ENCODE data around the gene GALNT9. TPM values are rescaled to one million over a fixed set of nuclear protein-coding genes. Genes with fewer than 3 reads are reported as not detected.
"Not testable (repeated sequence)": the region's sequence is repeated elsewhere in the genome, so short reads cannot be mapped to it uniquely, and the experiment has no call there.

The GALNT9 gene
- total RNA-seq, 1 experiment from 2014 or later: 0.45 TPM

DNA sequence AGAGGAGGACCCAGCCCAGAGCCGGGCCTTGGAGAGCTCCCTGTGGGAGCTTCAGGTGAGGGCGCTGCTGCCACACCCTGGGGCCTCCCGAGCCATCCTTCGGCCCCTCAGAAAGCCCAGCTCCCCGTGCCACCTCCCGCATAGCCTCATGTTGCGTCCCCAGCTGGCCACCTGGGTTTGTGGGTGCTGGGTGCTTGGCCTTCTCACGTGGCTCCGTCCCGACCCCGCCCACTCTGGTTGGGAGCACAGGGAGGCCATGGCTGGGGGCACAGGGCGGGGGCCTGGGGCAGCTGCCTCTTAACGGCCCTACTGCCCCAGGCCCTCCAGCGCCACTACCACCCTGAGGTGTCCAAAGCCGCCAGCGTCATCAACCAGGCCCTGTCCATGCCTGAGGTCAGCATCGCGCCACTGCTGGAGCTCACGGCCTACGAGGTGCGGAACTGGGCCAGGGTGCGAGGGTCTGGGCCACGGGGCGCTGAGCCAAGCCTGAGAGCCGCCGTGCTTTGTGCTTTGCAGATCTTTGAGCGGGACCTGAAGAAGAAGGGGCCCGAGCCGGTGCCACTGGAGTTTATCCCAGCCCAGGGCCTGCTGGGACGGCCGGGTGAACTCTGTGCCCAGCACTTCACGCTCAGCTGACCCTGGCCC, 177.5 kb downstream of the GALNT9 start:
- H3K36me3 Mint-ChIP-seq (ENCODE audit: insufficient read depth, unreplicated experiment): peaks cover 22% of the 10 kb centered on the region
- Histone ChIP-seq H3K36me3 (ENCODE audit: control insufficient read depth, insufficient read depth, low read length) (peaks cover 4% of the 10 kb centered on the region; the same call in 1 of the 2 replicates), H3K27me3 (replicated peaks; ENCODE audit: control insufficient read depth, insufficient read depth, low read length) (no peaks in the 10 kb centered on the region), H3K9me3 (no peaks in the 10 kb centered on the region), H3K4me1 (no peaks in the 10 kb centered on the region), H3K4me3 (ENCODE audit: low read depth, low read length) (no peak overlapping the region)
- no peak overlapping the region for H3K27ac Mint-ChIP-seq (ENCODE audit: unreplicated experiment)
- DNase-seq: no peak
- BruUV-seq (replicated peaks): no TSS peak
- TF ChIP-seq, protein P1, sequence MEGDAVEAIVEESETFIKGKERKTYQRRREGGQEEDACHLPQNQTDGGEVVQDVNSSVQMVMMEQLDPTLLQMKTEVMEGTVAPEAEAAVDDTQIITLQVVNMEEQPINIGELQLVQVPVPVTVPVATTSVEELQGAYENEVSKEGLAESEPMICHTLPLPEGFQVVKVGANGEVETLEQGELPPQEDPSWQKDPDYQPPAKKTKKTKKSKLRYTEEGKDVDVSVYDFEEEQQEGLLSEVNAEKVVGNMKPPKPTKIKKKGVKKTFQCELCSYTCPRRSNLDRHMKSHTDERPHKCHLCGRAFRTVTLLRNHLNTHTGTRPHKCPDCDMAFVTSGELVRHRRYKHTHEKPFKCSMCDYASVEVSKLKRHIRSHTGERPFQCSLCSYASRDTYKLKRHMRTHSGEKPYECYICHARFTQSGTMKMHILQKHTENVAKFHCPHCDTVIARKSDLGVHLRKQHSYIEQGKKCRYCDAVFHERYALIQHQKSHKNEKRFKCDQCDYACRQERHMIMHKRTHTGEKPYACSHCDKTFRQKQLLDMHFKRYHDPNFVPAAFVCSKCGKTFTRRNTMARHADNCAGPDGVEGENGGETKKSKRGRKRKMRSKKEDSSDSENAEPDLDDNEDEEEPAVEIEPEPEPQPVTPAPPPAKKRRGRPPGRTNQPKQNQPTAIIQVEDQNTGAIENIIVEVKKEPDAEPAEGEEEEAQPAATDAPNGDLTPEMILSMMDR (IDR thresholded peaks at IDR 0.05; ENCODE audit: insufficient read depth in 1 of 2, low read depth in 1 of 2, low read length in 1 of 2, severe bottlenecking in 1 of 2, unreplicated experiment in 1 of 2): no peak
- H3K4me1 Mint-ChIP-seq (ENCODE audit: low read depth, unreplicated experiment): no peaks in the 10 kb centered on the region
- H3K27me3 Mint-ChIP-seq (ENCODE audit: insufficient read depth, unreplicated experiment): no peaks in the 10 kb centered on the region
- intact Hi-C loops (cut with micrococcal nuclease; ENCODE audit: unreplicated experiment): no loop called here
- no peak overlapping the region for H3K4me3 Mint-ChIP-seq (ENCODE audit: unreplicated experiment)
- no peaks in the 10 kb centered on the region for H3K9me3 Mint-ChIP-seq (ENCODE audit: unreplicated experiment)
- ChIA-PET CTCF (no interaction called here), POLR2A (no interaction called here)

DNA sequence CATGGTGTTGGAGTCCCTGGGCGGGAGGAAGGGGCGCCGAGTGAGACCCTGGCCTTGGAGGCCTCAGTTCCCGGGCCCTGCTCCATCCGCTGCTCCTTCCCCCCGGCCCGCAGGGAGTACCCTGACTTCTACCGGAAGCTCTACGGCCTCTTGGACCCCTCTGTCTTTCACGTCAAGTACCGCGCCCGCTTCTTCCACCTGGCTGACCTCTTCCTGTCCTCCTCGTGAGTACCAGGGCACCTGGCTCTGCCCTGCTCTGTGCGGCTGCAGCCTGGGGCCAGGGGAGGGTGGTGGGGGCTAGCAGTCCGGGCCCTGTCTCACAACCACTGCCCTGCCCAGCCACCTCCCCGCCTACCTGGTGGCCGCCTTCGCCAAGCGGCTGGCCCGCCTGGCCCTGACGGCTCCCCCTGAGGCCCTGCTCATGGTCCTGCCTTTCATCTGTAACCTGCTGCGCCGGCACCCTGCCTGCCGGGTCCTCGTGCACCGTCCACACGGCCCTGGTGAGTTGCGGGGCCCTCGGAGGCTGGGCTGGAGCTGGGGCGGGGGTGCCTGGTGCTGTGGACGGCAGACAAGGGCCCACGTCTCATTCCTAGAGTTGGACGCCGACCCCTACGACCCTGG, 178.1 kb downstream of the GALNT9 start:
- H3K9me3 Mint-ChIP-seq (ENCODE audit: unreplicated experiment): no peaks in the 10 kb centered on the region
- H3K4me3 Mint-ChIP-seq (ENCODE audit: unreplicated experiment): no peak overlapping the region
- H3K27me3 Mint-ChIP-seq (ENCODE audit: insufficient read depth, unreplicated experiment): no peaks in the 10 kb centered on the region
- Histone ChIP-seq H3K4me3 (ENCODE audit: low read depth, low read length) (no peak overlapping the region), H3K36me3 (ENCODE audit: control insufficient read depth, insufficient read depth, low read length) (peaks cover 2% of the 10 kb centered on the region; the same call in 1 of the 2 replicates), H3K9me3 (no peaks in the 10 kb centered on the region), H3K4me1 (no peaks in the 10 kb centered on the region), H3K27me3 (replicated peaks; ENCODE audit: control insufficient read depth, insufficient read depth, low read length) (no peaks in the 10 kb centered on the region)
- DNase-seq: no peak
- no peak overlapping the region for H3K27ac Mint-ChIP-seq (ENCODE audit: unreplicated experiment)
- TF ChIP-seq, protein P1 (IDR thresholded peaks at IDR 0.05; ENCODE audit: insufficient read depth in 1 of 2, low read depth in 1 of 2, low read length in 1 of 2, severe bottlenecking in 1 of 2, unreplicated experiment in 1 of 2): no peak
- ChIA-PET POLR2A (no interaction called here), CTCF (no interaction called here)
- H3K4me1 Mint-ChIP-seq (ENCODE audit: low read depth, unreplicated experiment): no peaks in the 10 kb centered on the region
- intact Hi-C loops (cut with micrococcal nuclease; ENCODE audit: unreplicated experiment): no loop called here
- no TSS peak for BruUV-seq (replicated peaks)
- H3K36me3 Mint-ChIP-seq (ENCODE audit: insufficient read depth, unreplicated experiment): peaks cover 28% of the 10 kb centered on the region

GRCh38 chr12:132150780-132151144, 178.6 kb downstream of the GALNT9 start:
- Histone ChIP-seq H3K4me3 (ENCODE audit: low read depth, low read length) (no peak overlapping the region), H3K36me3 (ENCODE audit: control insufficient read depth, insufficient read depth, low read length) (peaks cover 2% of the 10 kb centered on the region; the same call in 1 of the 2 replicates), H3K9me3 (no peaks in the 10 kb centered on the region), H3K4me1 (no peaks in the 10 kb centered on the region), H3K27me3 (replicated peaks; ENCODE audit: control insufficient read depth, insufficient read depth, low read length) (no peaks in the 10 kb centered on the region)
- ChIA-PET POLR2A (no interaction called here), CTCF (no interaction called here)
- BruUV-seq (replicated peaks): no TSS peak
- Mint-ChIP-seq H3K4me1 (ENCODE audit: low read depth, unreplicated experiment) (no peaks in the 10 kb centered on the region), H3K4me3 (ENCODE audit: unreplicated experiment) (no peak overlapping the region), H3K27me3 (ENCODE audit: insufficient read depth, unreplicated experiment) (no peaks in the 10 kb centered on the region), H3K27ac (ENCODE audit: unreplicated experiment) (no peak overlapping the region), H3K9me3 (ENCODE audit: unreplicated experiment) (no peaks in the 10 kb centered on the region), H3K36me3 (ENCODE audit: insufficient read depth, unreplicated experiment) (peaks cover 33% of the 10 kb centered on the region)
- DNase-seq: no peak
- intact Hi-C loops (cut with micrococcal nuclease; ENCODE audit: unreplicated experiment): no loop called here
- TF ChIP-seq, protein P1 (IDR thresholded peaks at IDR 0.05; ENCODE audit: insufficient read depth in 1 of 2, low read depth in 1 of 2, low read length in 1 of 2, severe bottlenecking in 1 of 2, unreplicated experiment in 1 of 2): no peak

- H3K36me3 ChIP-seq (ENCODE audit: control insufficient read depth, insufficient read depth, low read length); intact Hi-C loops (cut with micrococcal nuclease; ENCODE audit: unreplicated experiment); H3K27me3 ChIP-seq (replicated peaks; ENCODE audit: control insufficient read depth, insufficient read depth, low read length); H3K4me3 Mint-ChIP-seq (ENCODE audit: unreplicated experiment); H3K4me1 ChIP-seq; H3K9me3 Mint-ChIP-seq (ENCODE audit: unreplicated experiment); POLR2A ChIA-PET; H3K4me3 ChIP-seq (ENCODE audit: low read depth, low read length); H3K27ac Mint-ChIP-seq (ENCODE audit: unreplicated experiment); BruUV-seq (replicated peaks); DNase-seq; H3K4me1 Mint-ChIP-seq (ENCODE audit: low read depth, unreplicated experiment); H3K9me3 ChIP-seq; H3K27me3 Mint-ChIP-seq (ENCODE audit: insufficient read depth, unreplicated experiment); CTCF ChIA-PET: not testable (repeated sequence)
- peaks cover 46% of the 10 kb centered on the region for H3K36me3 Mint-ChIP-seq (ENCODE audit: insufficient read depth, unreplicated experiment)
Observed at GRCh38 chr12:132149526-132149925, 179.9 kb downstream of the GALNT9 start.
